B cell (primary cell): ENCODE measurements around the gene QRSL1. TPM values are rescaled to one million over a fixed set of nuclear protein-coding genes. Genes with fewer than 3 reads are reported as not detected.

Experiments
- ATAC-seq: fragments of 200-7000 bp; cut with Tn5 transposase; one replicate; pipeline ENCODE4 v1.10.0; 2021; ENCODE audit warnings: low read depth, mild to moderate bottlenecking, moderate number of reproducible peaks, moderate library complexity
- CTCF ChIA-PET: fragments of 350-600 bp; sonication (Branson Sonifier 250); formaldehyde crosslinking; loops from one replicate; lab custom pipeline; 2021; ENCODE audit warnings: antibody characterized with exemption, inconsistent platforms; lab: Charles Lee
- POLR2A ChIA-PET: fragments of 350-600 bp; sonication (Branson Sonifier 250); formaldehyde crosslinking; loops from one replicate; lab custom pipeline; 2021; ENCODE audit warnings: antibody characterized with exemption; lab: Charles Lee
- DNase-seq: peaks from one replicate; pipeline ENCODE4 v3.0.0; 2013
- H2AFZ ChIP-seq: 2 replicates; pipeline ENCODE4 v1.6.1; 2012; ENCODE audit warnings: mild to moderate bottlenecking, low read depth, low read length; ENCODE audit not compliant: insufficient read depth, poor library complexity, severe bottlenecking
- H3K27ac ChIP-seq, 2 donors: 1 replicate in 1 of 2; 2 replicates in 1 of 2; pipeline ENCODE4 v1.5.1; 2012 to 2013; ENCODE audit warnings: low read length in 2 of 2, mild to moderate bottlenecking in 2 of 2, moderate library complexity in 1 of 2
- H3K27me3 ChIP-seq, 4 experiments: fragments of 200-600 bp in 1 of 4; sonication (generic) in 1 of 4; replicated peaks in 1 of 4; 1 replicate in 2 of 4; 2 replicates in 2 of 4; pipeline versions ENCODE4 v1.6.1 to v1.7.0; 2013 to 2016; ENCODE audit warnings: low read length in 3 of 4, mild to moderate bottlenecking in 2 of 4, mixed read lengths in 1 of 4, moderate library complexity in 1 of 4; ENCODE audit not compliant: insufficient read depth in 4 of 4, control insufficient read depth in 3 of 4; ENCODE audit errors: control extremely low read depth in 1 of 4
- H3K36me3 ChIP-seq, 2 experiments: replicated peaks in 1 of 2; 1 replicate in 1 of 2; 2 replicates in 1 of 2; pipeline versions ENCODE4 v1.6.1 to v1.7.1; 2013; ENCODE audit warnings: low read length in 1 of 2; ENCODE audit not compliant: insufficient read depth in 2 of 2, control insufficient read depth in 1 of 2; ENCODE audit errors: control extremely low read depth in 1 of 2, extremely low read depth in 1 of 2
- H3K4me1 ChIP-seq, 2 donors: fragments of 200-600 bp in 1 of 2; sonication (generic) in 1 of 2; 1 replicate in 1 of 2; 2 replicates in 1 of 2; pipeline versions ENCODE4 v1.5.1 to v1.6.1; 2013 to 2017; ENCODE audit warnings: low read length in 2 of 2; ENCODE audit not compliant: control insufficient read depth in 2 of 2, insufficient read depth in 2 of 2
- H3K4me2 ChIP-seq: replicated peaks from 2 replicates; pipeline ENCODE3; 2012; ENCODE audit warnings: mild to moderate bottlenecking, low read depth, low read length; ENCODE audit not compliant: poor library complexity, severe bottlenecking
- H3K4me3 ChIP-seq, 5 experiments: fragments of 200-600 bp in 1 of 5; sonication (generic) in 1 of 5; 1 replicate in 3 of 5; 2 replicates in 2 of 5; pipeline versions ENCODE4 v1.5.1 to v1.7.0; 2011 to 2016; ENCODE audit warnings: low read length in 4 of 5, mild to moderate bottlenecking in 4 of 5, low read depth in 2 of 5, control low read depth in 1 of 5, moderate library complexity in 1 of 5; ENCODE audit not compliant: insufficient read depth in 1 of 5; ENCODE audit errors: control extremely low read depth in 1 of 5, extremely low read depth in 1 of 5
- H3K79me2 ChIP-seq: fragments of 200-600 bp; sonication (generic); one replicate; pipeline ENCODE4 v1.6.0; 2016; ENCODE audit warnings: low read length; ENCODE audit not compliant: control insufficient read depth, insufficient read depth
- H3K9ac ChIP-seq: fragments of 200-600 bp; sonication (generic); 2 replicates; pipeline ENCODE4 v1.6.1; 2017; ENCODE audit warnings: mild to moderate bottlenecking, low read length, moderate library complexity
- H3K9me3 ChIP-seq, 3 donors: one replicate each; pipeline versions ENCODE4 v1.6.1 to v1.7.1; 2013; ENCODE audit warnings: low read length in 2 of 3; ENCODE audit not compliant: control insufficient read depth in 2 of 3, insufficient read depth in 1 of 3; ENCODE audit errors: control extremely low read depth in 1 of 3
- H4K20me1 ChIP-seq: 2 replicates; pipeline ENCODE4 v1.6.0; 2012; ENCODE audit warnings: mild to moderate bottlenecking, low read length; ENCODE audit not compliant: insufficient read depth, control insufficient read depth, poor library complexity, severe bottlenecking
- H3K27ac Mint-ChIP-seq: one replicate; pipeline ENCODE4 v1.8.0; 2021; ENCODE audit warnings: mixed read lengths
- H3K27me3 Mint-ChIP-seq: one replicate; pipeline ENCODE4 v1.8.0; 2021; ENCODE audit warnings: mixed read lengths
- H3K4me1 Mint-ChIP-seq: one replicate; pipeline ENCODE4 v1.8.0; 2021; ENCODE audit warnings: mixed read lengths
- H3K4me3 Mint-ChIP-seq: one replicate; pipeline ENCODE4 v1.8.0; 2021; ENCODE audit warnings: mixed read lengths
- H3K9me3 Mint-ChIP-seq: one replicate; pipeline ENCODE4 v1.8.0; 2022; ENCODE audit warnings: mixed read lengths; ENCODE audit not compliant: insufficient read depth
- CTCF ChIP-seq: fragments of 200-600 bp; IDR thresholded peaks from one replicate; pipeline ENCODE4 v1.8.0; 2022; ENCODE audit warnings: antibody characterized with exemption, mild to moderate bottlenecking
- EZH2 ChIP-seq: IDR thresholded peaks from 2 replicates; pipeline ENCODE4 v1.6.1; 2012; ENCODE audit warnings: borderline replicate concordance, low read depth, mild to moderate bottlenecking, moderate library complexity, low read length; ENCODE audit not compliant: insufficient read depth, poor library complexity, severe bottlenecking
- WGBS: methylation state at CpG from one replicate; pipeline ENCODE4 v1.1.5; 2013; ENCODE audit warnings: missing lambda C conversion rate; ENCODE audit not compliant: insufficient coverage; 5-methylcytosine and 5-hydroxymethylcytosine counted together
- intact Hi-C: fragments of 100-400 bp; cut with micrococcal nuclease; formaldehyde crosslinking; loops from one replicate; pipeline ENCODE4 v1.10.0; 2022
- polyA plus RNA-seq: library from polyadenylated mRNA; depleted of rRNA; stranded (reverse); fragments of >200 nt; gene quantifications from 2 replicates; pipeline ENCODE4 v1.2.3, GENCODE V29; 2012
- total RNA-seq, 2 donors: library from RNA; stranded (reverse); fragments of 120-200 nt in 1 of 2; gene quantifications; 1 replicate in 1 of 2; 2 replicates in 1 of 2; pipeline versions ENCODE4 v1.2.3 to v1.2.4, GENCODE V29; 2013 to 2022

QRSL1 gene
- total and polyA plus RNA-seq, 2 donors (not counting 1 experiment from before 2014, with no cell fraction given), result 36.9 to 38.5 TPM

GRCh38 chr6:106677282-106677681, 47.9 kb downstream of the QRSL1 start:
- ChIA-PET POLR2A (no interaction called here), CTCF (interaction anchor here (0.9 to 1.2 kb wide), 3 partner anchors 10 to 68 kb away, joined by 3 to 4 read pairs (median 4); no protein-coding TSS in a partner anchor)
- peak; percentile 36 for ATAC-seq
- Histone ChIP-seq H4K20me1 (no peaks in the 10 kb centered on the region), H3K4me1 (peaks cover 13 to 14% of the 10 kb centered on the region in 2 donors), H3K27me3 (no peaks in the 10 kb centered on the region), H3K4me2 (peak overlapping the region; percentile 41), H3K9me3 (peaks cover 0 to 6% (median 0%) of the 10 kb centered on the region in 3 donors), H3K36me3 (peaks cover 0 to 1% of the 10 kb centered on the region in 2 experiments), H3K27ac (peak overlapping the region in 1 of 2 donors; percentile 57), H3K4me3 (no peak overlapping the region), H2AFZ (peak overlapping the region; percentile 26), H3K9ac (no peak overlapping the region), H3K79me2 (no peaks in the 10 kb centered on the region)
- Mint-ChIP-seq H3K4me3 (peak overlapping the region; percentile 42), H3K4me1 (peaks cover 28% of the 10 kb centered on the region), H3K27ac (peak overlapping the region; percentile 80), H3K9me3 (no peaks in the 10 kb centered on the region), H3K27me3 (no peaks in the 10 kb centered on the region)
- 0% methylated on average over 1 of the region's 3 CpGs for WGBS
- no peak for TF ChIP-seq EZH2
- no peak for TF ChIP-seq CTCF
- intact Hi-C loops, result no loop called here
- DNase-seq, result no peak

- intact Hi-C loops, result no loop called here
- H3K79me2 ChIP-seq, result no peaks in the 10 kb centered on the region
- peaks cover 28 to 35% of the 10 kb centered on the region in 2 donors for H3K4me1 ChIP-seq
- ChIA-PET POLR2A (interaction anchor here (0.6 to 1.3 kb wide), 2 partner anchors 18 to 513 kb away, joined by 4 to 7 read pairs; no protein-coding TSS in a partner anchor), CTCF (interaction anchor here (0.8 to 1.4 kb wide), 7 partner anchors 11 to 295 kb away, joined by 3 to 6 read pairs (median 4); no protein-coding TSS in a partner anchor)
- H3K27me3 Mint-ChIP-seq, result no peaks in the 10 kb centered on the region
- H3K4me3 Mint-ChIP-seq, result peak overlapping the region; percentile 27
- H3K9me3 ChIP-seq, result peaks cover 0 to 14% (median 0%) of the 10 kb centered on the region in 3 donors
- H3K9ac ChIP-seq, result no peak overlapping the region
- TF ChIP-seq CTCF, result no peak
- TF ChIP-seq EZH2, result no peak
- no peak overlapping the region for H2AFZ ChIP-seq
- no peaks in the 10 kb centered on the region for H4K20me1 ChIP-seq
- peak overlapping the region; percentile 57 to 61 for H3K27ac ChIP-seq
- no peaks in the 10 kb centered on the region for H3K9me3 Mint-ChIP-seq
- ATAC-seq (no peak), DNase-seq (no peak)
- H3K27me3 ChIP-seq, result no peaks in the 10 kb centered on the region
- peak overlapping the region; percentile 86 for H3K27ac Mint-ChIP-seq
- peaks cover 33% of the 10 kb centered on the region for H3K4me1 Mint-ChIP-seq
- no peak overlapping the region for H3K4me3 ChIP-seq
- peak overlapping the region; percentile 63 for H3K4me2 ChIP-seq
- no peaks in the 10 kb centered on the region for H3K36me3 ChIP-seq
- 96% methylated on average over 4 of the region's 4 CpGs for WGBS
These were observed 54.6 kb downstream of the QRSL1 start for GRCh38 chr6:106684011-106684410.
